Measurements from ENCODE around the gene BCL11B.

Gene BCL11B

DNA sequence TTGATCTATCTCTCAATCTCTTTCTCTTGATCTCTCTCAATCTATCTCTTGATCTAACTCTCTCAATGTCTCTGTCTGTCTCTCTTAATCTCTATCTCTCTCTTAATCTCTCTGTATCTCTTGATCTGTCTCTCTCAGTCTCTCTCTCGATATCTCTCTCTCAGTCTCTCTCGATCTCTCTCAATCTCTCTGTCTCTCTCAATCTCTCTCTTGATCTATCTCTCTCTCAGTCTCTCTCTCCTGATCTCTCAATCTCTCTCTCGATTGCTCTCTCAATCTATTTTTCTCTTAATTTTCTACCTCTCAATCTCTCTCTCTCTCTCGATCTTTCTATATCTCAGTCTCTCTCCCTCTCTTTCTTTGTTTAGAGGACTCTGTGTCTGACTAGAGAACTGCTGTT lies 126.7 kb downstream of the BCL11B start:
- Histone ChIP-seq H3K9me3 (no peaks in the 10 kb centered on the region), H3K36me3 (no peaks in the 10 kb centered on the region), H3K27me3 (peaks cover 39% of the 10 kb centered on the region), H3K27ac (no peak overlapping the region), H3K4me3 (ENCODE audit: low read depth in 1 of 2, low read length in 1 of 2) (no peak overlapping the region), H3K4me1 (ENCODE audit: control insufficient read depth in 1 of 2, insufficient read depth in 1 of 2, low read depth in 1 of 2, low read length in 1 of 2) (peaks cover 0 to 4% of the 10 kb centered on the region in 2 experiments)
- TF ChIP-seq, protein P1, sequence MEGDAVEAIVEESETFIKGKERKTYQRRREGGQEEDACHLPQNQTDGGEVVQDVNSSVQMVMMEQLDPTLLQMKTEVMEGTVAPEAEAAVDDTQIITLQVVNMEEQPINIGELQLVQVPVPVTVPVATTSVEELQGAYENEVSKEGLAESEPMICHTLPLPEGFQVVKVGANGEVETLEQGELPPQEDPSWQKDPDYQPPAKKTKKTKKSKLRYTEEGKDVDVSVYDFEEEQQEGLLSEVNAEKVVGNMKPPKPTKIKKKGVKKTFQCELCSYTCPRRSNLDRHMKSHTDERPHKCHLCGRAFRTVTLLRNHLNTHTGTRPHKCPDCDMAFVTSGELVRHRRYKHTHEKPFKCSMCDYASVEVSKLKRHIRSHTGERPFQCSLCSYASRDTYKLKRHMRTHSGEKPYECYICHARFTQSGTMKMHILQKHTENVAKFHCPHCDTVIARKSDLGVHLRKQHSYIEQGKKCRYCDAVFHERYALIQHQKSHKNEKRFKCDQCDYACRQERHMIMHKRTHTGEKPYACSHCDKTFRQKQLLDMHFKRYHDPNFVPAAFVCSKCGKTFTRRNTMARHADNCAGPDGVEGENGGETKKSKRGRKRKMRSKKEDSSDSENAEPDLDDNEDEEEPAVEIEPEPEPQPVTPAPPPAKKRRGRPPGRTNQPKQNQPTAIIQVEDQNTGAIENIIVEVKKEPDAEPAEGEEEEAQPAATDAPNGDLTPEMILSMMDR (IDR thresholded peaks at IDR 0.05) = no peak

DNA sequence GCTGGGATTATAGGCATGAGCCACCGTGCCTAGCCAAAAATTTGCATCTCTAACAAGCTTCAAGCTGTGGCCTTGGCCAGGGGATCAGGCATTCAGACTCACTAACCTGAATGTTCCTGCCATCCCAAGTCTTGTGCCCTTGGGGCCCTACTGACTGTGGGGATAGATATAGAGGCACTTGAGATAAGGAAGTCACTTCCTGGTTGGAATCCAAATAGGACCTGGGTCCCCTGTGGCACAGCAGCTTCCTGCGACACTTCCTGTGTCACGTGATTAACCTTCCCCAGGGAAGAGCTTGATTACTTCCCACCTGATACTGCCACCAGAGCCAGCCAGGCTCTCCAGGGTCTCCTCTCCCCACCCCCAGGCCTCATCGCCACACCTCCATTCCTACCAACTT lies 128.2 kb downstream of the BCL11B start:
- TF ChIP-seq, protein P1 (IDR thresholded peaks at IDR 0.05) = no peak

DNA sequence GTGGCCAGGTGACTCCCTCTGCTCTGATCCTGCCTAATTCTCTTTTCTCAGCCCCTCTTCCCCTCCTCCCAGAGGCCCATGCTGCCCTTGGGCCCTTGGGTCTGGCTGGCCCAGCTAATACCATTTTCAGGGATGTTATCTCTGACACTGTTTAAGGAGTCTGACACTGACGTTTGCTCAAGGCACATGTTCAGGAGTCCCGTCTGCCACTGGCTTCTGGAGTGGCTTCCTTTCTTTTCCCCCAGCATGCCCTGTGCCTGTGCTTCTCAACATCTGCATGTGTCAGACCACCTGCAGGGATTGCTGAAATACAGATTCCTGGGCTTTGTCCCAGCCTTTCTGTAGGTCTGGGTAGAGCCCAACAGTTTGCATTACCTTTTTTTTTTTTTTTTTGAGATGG lies 128.9 kb downstream of the BCL11B start:
- H3K4me1 ChIP-seq (ENCODE audit: control insufficient read depth in 1 of 2, insufficient read depth in 1 of 2, low read depth in 1 of 2, low read length in 1 of 2) = peaks cover 0 to 17% of the 10 kb centered on the region in 2 experiments
- no peaks in the 10 kb centered on the region for H3K9me3 ChIP-seq
- H3K27ac ChIP-seq = no peak overlapping the region
- TF ChIP-seq, protein P1 (IDR thresholded peaks at IDR 0.05) = no peak
- H3K27me3 ChIP-seq = peaks cover 19% of the 10 kb centered on the region
- no peaks in the 10 kb centered on the region for H3K36me3 ChIP-seq
- H3K4me3 ChIP-seq (ENCODE audit: low read depth in 1 of 2, low read length in 1 of 2) = no peak overlapping the region

More for the DNA sequence above, 128.2 kb downstream of the BCL11B start:
- H3K4me3 ChIP-seq (ENCODE audit: low read depth in 1 of 2, low read length in 1 of 2) = no peak overlapping the region
- peaks cover 0 to 10% of the 10 kb centered on the region in 2 experiments for H3K4me1 ChIP-seq (ENCODE audit: control insufficient read depth in 1 of 2, insufficient read depth in 1 of 2, low read depth in 1 of 2, low read length in 1 of 2)
- no peaks in the 10 kb centered on the region for H3K9me3 ChIP-seq
- H3K36me3 ChIP-seq = no peaks in the 10 kb centered on the region
- no peak overlapping the region for H3K27ac ChIP-seq
- H3K27me3 ChIP-seq = peaks cover 25% of the 10 kb centered on the region

DNA sequence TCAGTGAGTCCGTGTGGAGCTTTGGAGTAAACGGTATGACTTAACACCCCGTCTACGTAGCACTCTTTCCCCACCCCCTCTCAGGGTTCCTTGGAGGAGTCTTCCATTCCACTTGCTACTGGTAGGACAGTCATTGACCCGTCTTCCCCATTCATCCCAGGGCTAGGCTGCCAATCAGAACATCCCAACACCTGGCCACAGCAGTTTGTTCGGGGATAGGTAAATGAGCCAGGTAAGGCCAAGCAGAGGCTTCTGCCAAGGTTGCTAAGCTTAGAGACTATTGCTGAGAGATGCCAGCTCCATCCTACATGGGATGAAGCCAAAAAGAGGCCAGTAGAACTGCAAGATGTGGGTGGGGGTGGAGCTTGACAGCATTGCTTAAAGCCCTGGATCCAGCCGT lies 130.8 kb downstream of the BCL11B start:
- H3K4me3 ChIP-seq (ENCODE audit: low read depth in 1 of 2, low read length in 1 of 2) = no peak overlapping the region
- H3K36me3 ChIP-seq = no peaks in the 10 kb centered on the region
- H3K9me3 ChIP-seq = no peaks in the 10 kb centered on the region
- H3K27ac ChIP-seq = no peak overlapping the region
- H3K4me1 ChIP-seq (ENCODE audit: control insufficient read depth in 1 of 2, insufficient read depth in 1 of 2, low read depth in 1 of 2, low read length in 1 of 2) = peaks cover 3 to 36% of the 10 kb centered on the region in 2 experiments
- peaks cover 4% of the 10 kb centered on the region for H3K27me3 ChIP-seq
- TF ChIP-seq, protein P1 (IDR thresholded peaks at IDR 0.05) = no peak

DNA sequence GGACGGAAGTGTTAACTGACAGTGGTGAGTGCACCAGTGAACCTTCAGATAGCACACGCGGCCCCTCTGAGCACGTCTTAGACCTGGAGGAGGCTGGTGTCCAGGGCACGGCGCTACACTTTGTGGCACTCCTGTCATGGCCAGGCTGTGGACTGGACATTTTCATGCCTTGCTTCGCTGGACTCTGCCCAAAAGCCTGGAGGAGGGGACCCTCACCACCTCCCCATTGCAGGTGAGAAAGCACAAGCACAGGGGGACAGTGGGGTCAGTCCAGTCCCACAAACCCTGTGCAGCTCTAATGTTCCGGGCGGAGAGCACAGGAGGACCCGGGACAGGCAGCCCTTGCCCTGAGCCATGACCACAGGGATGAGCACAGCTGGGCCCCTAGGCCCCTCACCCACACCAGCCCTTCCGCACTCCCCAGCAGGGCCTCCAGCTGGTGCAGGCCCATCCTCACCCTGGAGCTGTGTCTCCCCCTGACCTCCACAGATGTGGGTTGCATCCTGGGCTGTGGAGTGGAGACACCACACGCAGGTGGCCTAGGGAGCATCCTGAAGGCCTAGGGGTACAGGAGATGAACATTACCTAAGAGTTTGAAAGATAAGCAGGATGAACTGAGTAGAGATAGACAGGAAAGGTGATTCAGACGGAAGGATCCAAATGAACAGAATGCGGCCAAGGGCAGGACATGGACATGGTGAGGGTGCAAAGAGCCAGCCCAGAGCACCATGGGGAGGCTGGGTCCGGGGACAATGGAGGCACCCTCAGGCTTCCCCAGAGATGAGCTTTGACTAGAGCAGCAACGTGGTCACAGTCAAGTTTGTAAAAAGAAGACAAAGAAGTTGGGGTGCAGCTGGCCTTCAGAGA lies 132.8 kb downstream of the BCL11B start:
- TF ChIP-seq, protein P1 (IDR thresholded peaks at IDR 0.05) = no peak
- no peak overlapping the region for H3K4me3 ChIP-seq (ENCODE audit: low read depth in 1 of 2, low read length in 1 of 2)
- H3K36me3 ChIP-seq = no peaks in the 10 kb centered on the region
- peak overlapping the region; percentile 72 for H3K27ac ChIP-seq
- no peaks in the 10 kb centered on the region for H3K27me3 ChIP-seq
- H3K4me1 ChIP-seq (ENCODE audit: control insufficient read depth in 1 of 2, insufficient read depth in 1 of 2, low read depth in 1 of 2, low read length in 1 of 2) = peaks cover 3 to 41% of the 10 kb centered on the region in 2 experiments
- H3K9me3 ChIP-seq = no peaks in the 10 kb centered on the region

All from neutrophil (primary cell).